Stimulated activated CD4-positive, alpha-beta T cell treated with anti-CD3 and anti-CD28 coated beads, Interleukin-1b, Interleukin-23, amount 100 ng/mL, for 48 hours (primary cell): ENCODE results near the gene FASLG.
A peak's percentile ranks its signal among the peaks of the same experiment; 100 is the strongest.
"Not testable (repeated sequence)": the region's sequence is repeated elsewhere in the genome, so short reads cannot be mapped to it uniquely, and the experiment has no call there.

Source experiments
- DNase-seq: peaks from one replicate; pipeline ENCODE4 v3.0.0-alpha.2; 2020

The FASLG gene, protein sequence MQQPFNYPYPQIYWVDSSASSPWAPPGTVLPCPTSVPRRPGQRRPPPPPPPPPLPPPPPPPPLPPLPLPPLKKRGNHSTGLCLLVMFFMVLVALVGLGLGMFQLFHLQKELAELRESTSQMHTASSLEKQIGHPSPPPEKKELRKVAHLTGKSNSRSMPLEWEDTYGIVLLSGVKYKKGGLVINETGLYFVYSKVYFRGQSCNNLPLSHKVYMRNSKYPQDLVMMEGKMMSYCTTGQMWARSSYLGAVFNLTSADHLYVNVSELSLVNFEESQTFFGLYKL

DNA sequence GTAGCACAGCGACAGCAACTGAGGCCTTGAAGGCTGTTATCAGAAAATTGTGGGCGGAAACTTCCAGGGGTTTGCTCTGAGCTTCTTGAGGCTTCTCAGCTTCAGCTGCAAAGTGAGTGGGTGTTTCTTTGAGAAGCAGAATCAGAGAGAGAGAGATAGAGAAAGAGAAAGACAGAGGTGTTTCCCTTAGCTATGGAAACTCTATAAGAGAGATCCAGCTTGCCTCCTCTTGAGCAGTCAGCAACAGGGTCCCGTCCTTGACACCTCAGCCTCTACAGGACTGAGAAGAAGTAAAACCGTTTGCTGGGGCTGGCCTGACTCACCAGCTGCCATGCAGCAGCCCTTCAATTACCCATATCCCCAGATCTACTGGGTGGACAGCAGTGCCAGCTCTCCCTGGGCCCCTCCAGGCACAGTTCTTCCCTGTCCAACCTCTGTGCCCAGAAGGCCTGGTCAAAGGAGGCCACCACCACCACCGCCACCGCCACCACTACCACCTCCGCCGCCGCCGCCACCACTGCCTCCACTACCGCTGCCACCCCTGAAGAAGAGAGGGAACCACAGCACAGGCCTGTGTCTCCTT, at the start of gene FASLG:
FASLG (plus strand) TSS at position 233 of the 583 bp plus-strand sequence; CDS start at position 332, 99 bp downstream.
- peak; percentile 76 for DNase-seq

DNA sequence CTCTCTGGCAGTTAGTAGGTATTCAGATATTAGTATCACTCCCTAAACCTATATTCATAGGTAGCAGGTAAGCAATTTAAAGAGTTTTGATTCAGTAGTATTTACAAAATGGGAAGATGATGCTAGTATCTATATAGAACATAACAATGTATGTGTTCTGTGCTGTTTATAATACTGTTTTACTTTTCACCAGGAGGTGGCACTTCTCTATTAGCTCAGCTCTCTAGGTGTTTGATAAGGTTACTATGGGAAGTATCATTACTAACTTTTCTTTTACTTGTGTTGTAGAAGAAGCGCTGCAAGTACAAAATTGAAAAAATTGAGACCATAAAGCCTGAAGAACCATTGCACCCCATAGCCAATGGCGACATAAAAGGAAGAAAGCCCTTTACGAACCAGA, 49.4 kb upstream of the FASLG start:
- no peak for DNase-seq

DNA sequence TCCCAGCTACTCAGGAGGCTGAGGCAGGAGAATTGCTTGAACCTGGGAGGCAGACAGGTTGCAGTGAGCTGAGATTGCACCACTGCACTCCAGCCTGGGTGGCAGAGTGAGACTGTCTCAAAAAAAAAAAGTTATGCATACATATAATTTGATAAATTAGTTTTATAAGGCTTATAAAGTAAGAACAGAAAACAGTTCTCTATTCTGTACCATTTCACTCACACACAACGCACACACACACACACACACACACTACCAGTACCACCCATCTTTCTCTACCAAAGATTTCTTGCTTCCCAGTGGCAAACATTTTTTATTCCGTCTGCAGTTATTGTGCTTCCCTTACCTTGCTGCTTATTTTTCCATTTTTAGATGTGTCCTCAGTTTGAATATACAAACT, 46.4 kb upstream of the FASLG start:
- DNase-seq: no peak

DNA sequence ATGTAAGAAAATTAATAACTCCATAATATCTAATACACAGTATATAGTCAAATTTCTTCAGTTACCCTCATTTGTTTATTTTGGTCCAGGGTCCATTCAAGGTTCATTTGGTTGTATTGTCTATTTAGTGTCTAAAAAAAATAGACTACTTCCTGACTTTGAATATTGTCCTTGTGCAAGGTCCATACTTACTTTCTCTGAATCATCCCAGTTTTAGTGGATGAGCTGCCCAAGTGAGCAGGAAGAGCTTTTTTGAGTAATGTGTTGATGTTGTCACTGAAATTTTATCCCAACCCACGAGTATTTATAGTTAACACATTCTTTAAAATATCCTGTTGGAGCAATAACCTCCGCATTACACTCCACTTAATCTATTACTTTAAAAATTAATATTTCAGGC, 45.6 kb upstream of the FASLG start:
- DNase-seq: no peak

DNA sequence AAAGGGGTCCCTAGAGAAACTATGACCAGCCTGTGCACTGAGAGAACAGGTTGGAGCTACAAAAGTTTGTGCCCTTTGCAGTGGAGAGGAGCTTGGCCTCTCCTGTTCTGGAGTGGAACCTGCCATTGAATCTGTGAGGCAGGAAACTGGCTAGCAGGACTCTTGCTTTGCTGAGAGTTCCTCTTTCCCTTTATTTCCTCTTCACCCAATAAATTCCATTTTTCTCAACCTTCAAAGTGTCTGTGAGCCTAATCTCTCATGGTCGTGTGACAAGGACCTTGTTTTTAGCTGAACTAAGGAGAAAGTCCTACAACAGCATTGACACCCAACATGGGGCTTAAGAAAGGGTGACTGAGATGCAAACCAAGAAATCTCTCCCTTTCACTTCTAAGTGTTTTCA, 42.7 kb upstream of the FASLG start:
- no peak for DNase-seq

DNA sequence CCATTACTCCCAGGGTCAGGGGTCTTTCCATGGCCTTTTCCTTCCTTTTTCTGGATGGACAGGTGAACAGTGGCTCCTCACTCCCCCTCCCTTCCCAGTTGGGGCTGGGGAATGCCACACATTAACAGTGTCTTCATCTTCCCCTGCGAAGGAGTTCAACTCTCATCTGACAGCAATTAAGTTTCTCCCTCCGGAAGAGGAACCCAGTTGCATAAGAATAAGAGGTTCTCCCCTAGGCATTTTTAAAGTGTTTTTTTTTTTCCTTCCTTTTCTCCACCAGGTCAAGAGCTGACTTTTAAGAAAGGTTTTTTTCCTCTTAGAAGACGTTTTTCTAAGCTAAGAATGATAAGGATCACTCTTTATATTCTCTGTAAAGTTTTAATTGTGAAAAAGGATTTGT, 42.3 kb upstream of the FASLG start:
- DNase-seq: no peak

DNA sequence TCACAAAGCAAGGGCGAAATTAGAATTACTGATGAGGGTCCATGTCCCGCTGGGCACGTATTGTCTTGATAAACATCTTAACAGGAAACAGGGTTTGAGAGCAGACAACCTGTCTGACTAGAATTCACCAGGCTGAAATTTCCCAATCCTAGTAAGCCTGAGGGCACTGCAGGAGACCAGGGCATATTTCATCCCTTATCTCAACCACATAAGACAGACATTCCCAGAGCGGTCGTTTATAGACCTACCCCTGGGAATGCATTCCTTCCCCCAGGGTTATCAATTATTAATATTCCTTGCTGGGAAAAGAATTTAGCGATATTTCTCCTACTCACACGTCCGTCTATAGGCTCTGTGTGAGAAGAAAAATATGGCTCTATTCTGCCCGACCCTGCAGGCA, 38.3 kb upstream of the FASLG start:
- DNase-seq: not testable (repeated sequence)

DNA sequence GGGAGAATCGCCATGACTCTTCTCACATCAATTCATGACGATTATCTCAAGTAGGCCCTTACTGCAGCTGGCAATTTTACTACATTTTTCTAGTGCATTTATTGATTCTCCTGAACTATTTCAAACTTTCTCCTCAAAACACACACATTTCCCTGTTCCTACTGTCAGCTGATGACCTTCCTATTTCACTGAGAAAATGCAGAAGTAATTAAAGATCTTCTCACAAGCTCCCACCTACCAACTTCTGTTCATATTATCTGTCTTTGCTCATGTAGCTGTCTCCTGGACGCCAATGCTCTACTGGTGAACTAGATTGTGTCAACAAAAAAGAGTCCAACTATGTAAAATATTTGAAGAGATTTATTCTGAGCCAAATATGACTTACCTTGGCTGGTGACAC, 36.4 kb upstream of the FASLG start:
- DNase-seq: no peak

DNA sequence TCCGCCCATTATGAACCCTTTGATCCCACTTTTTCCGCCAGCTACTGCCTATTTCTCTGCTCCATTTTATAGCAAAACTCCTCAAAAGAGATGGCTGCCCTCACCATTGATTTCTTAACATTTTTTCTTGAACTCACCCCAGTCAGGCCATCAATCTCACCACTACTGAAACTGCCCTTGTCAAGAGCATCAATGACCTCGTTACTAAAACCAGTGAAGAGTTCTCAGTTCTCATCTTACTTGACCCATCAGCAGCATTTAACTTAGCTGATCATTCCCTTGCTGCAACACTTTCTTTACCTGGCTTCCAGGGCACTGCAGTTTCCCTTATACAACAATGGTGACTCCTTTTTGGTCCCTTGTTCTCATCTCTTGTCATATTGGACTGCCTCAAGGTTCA, 35.2 kb upstream of the FASLG start:
- no peak for DNase-seq

DNA sequence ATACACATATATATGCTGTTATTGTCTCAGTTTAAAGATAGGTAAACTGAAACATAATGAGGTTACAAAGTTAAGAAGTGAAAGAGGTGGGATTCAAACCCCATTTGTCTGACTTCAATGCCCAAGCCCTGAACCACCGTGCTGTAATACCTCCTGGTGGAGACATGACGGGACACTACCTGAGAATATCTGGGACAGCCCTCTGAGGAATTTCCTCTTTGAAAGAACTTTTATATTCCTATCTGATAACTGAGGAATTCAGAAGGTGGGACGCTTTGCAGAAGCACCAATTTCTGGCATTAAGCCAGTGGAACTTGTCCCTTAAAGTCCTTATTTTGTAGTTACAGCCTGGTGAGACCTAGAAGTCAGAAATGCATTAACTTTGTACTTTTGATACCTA, 32.1 kb upstream of the FASLG start:
- no peak for DNase-seq

DNA sequence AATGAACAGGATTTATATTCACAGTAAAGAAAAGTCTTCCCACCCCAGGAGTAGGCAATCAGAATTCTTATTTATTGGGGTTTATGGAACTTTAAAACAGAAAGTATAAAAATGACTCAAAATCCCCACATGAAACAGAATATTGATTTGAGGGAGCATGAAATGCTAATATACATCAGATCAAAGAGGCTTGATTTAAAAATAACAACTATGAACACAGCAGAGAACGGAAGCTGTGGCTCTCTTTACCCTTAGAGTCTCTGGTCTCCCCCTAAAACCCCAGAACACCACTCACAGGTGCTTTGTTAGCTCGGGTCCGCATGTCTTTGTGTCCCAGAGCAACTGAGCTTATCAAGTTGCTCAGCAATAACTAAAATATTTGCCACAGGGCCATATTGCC, 31.2 kb upstream of the FASLG start:
- no peak for DNase-seq

DNA sequence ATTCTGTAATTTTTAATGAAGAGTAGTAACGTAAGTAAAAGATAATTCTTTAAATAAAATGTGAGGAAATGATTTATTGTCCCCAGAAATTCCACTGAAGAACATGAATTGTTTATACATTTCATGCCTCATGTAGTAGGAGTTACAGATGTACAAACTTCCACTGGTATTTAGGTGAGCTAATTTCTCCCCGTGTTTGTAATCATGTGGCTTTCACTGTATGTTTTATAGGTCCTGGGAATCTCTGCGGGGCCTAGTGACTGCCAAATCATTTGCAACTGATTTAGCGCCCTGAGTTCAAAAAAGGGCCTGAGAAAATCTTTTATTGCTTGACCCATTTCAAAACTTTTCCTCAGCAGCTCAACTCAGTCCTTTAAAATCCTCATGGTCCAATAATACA, 30.5 kb upstream of the FASLG start:
- no peak for DNase-seq

DNA sequence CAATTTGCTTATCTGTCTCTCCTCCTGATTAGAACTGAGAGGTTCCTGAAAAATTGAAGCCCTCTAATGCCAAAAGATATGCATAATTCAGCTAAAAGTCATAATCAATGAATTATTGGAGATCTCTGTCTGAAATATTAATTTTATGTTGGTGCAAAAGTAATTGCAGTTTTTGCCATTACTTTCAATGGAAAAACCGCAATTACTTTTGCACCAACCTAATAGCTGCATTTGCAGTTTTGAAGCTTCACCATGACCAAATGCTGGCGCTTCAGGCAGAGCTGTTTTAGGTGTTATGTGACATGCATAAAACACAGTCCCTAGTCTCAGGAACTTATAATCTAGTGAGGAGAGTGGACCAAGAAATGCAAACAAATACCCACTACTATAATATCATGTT, 29.7 kb upstream of the FASLG start:
- DNase-seq: no peak

DNA sequence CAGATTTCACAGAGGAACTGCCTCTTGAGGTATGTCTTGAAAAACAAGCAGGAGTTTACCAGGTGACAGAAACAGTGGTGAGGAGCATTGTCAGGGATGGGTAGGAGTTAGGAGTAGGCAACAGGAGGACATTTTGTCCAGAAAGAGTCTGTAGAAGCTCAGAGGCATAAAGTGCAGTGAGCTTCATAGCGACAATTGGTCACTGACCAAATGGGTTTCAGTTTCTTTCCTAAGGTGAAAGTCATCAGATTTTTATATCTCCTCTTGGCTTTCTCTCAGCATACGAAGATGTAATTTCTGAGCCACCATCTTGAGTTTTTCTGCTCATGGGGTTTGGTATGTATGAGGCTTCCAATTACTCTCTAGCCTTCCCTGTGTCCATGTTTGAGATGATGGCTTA, 29.3 kb upstream of the FASLG start:
- DNase-seq: no peak

DNA sequence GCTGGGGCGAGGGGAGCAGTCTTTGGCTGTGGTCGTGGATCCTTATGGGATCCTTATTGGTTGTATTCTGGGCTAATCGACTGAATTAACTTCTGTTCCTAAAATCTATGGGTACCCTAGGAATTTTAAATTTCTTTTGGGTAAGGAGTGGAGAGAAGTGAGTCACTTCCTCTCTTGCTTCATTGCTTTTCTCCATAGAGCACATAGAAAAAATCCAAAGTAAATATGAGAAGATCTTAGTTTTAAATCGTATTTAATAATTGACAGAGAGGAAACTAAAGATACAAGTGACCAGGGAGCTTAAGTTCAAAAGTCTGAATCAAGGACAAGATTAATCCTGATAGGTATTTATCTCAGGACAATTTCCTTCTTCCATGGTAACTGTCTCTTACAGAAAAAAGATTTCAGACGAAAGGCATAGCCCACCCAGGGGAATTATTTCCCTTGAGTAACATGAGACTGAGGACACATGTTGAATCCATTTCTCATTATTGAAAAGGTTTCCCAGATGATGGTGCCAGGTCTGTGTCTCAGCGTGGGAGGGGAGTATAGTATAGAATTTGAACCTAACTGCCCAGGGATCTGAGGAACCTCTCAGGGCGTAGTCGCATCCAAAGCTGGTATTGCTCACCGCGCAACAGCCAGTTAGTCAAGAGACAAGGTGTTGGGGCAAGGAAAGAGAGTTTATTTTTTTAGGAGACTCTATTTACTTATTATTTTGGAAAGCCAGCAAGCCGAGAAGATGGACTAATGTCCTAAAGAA, 28.7 kb upstream of the FASLG start:
- no peak for DNase-seq

DNA sequence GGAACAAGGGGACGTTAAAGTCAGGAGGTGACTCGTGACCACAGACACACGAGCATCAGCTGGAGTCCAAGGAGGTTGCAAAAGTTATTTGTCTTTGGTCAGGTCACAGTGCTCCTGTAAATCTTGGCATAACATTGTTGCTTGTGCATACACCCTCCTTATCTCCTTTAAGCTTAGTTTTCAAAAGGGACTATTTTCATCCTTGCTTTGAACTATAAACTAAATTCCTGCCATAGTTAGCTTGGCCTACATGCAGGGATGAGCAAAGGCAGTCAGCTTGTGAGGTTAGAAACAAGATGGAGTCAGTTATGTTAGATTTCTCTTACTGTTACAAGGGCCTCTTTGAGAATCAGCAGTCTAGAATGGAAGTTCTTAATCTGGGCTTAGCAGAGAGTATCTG, 28.0 kb upstream of the FASLG start:
- DNase-seq: no peak

DNA sequence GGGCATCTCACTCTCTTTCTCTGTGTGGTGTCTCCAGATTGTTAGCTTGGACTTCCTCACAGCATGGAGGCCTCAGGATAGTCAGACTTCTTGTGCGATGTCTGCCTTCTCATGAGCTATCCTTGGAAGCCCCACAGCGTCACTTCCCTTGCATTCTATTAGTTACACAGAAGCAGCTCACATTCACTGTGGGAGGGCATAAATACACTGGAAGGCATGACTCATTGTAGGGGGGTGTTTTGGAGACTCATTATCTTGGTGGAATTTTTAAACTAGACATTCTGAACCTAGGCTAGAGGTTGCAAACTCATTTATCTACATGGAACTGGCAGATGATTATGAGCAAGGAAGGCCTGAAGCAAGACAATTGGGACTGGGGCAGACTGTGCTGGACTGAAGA, 21.4 kb upstream of the FASLG start:
- DNase-seq: peak; percentile 56

DNA sequence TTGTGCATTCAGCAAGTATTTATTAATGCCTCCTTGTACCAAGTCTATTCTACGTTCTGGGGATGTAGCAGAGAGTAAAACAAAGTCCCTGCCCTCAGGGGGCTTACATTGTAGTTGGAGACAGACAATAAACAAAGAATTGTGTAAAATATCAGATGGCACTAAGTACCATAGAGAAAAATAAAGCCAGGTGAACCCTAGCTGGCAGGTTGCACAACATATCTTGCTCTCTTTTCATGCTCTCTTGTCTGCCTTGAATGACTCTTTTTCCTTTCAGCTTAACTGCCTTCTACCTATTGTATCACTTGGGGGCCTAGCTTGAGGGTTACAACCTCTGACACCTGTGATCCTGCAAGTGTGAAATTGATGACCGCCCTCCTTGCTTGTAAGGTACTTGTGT, 20.7 kb upstream of the FASLG start:
- DNase-seq: no peak

DNA sequence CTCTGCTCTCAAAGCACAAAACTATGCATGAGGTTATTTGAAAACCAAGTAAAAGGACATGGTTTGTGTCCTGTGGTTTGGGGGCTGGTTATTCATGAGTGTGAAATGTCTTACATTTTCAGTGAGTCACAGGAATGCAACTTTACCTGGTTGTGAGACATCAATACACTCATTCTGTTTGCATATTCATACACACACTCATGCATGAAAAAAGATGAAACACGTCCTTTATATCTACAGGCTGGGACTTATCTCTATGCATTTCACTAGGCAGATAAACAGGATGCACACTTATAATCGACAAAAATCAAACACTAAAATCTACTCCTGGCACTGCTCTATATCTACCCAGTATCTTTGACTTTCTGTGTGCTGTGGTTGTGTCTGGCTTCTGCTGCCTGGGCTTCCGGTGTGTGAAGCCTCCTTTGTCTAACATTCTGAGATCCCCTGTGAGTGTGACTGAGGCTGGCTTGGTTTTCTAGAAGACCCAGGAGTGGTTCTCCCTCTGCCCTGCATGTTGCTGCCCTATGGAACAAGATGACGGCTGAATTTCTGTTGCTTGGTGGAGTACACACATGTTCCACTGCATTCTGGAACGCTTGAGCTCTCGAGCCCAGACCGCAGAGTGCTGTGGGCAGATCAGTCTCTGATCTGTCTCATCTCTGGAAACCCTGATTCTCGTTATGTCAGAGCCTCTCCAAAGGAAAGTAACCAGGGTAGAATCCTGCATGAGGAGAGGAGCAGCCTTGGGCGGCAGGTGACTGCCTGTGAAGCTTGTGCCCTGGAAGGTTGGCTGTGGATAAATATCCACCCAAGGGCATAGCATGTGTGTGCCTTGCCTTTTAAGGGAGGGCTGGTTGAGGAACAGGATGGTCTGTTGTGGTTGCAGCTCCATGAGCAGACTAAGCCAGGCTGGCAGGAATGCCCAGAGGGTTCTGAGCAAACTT, 19.7 kb upstream of the FASLG start:
- peak; percentile 91 for DNase-seq

DNA sequence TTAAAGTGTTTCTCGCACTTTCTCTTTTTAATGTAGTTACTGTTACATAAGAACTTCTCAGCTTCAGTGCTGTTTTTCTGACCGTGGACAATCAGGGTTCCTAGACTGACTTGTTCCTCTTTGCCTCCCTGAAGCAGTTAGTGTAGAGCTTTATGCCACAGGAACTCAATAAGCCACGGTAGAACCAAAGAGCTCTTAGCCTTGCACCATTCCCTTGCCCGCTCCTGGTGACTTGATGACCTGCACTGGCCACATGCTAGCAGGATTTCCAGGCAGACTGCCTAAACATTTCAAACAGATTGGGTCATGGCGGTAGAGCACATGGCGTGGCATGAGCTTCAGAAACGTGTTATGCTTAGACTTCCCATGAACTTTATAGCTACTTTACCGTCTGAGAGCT, 18.8 kb upstream of the FASLG start:
- no peak for DNase-seq

DNA sequence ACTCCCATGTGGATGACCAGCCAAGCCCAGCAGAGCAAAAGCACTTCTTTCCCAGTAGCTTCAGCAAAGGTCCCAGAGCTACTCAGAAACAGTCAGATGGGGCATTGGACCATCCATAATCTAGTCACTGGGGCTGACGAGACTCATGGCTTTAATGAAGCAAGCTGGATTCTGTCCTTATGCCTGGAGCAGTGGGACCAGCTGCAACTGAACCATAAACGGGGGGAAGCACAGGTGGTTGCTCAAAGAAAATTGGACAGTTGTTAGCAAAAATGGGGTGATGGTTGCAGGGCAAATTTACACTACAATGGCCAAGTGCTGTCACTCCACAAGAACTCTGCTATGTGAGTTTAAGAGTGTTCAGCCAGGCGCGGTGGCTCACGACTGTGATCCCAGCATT, 17.4 kb upstream of the FASLG start:
- DNase-seq: no peak

DNA sequence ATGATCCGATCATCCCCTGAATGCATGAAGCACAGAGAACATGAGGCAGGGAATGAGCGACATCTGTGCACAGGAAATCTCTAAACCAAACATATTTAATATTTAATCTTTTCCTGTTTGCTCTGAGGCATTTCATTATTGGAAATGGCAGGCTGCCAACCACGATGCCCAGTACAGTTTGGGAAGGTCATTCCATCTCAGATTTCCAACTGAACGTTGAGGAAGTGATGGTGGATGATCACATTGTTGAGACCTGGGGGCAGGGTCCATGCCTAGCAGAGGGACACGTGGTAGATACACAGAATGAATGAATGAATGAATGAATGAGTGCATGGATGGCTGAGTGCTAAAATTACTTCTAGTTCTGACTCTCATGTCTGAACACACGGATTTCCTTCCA, 15.9 kb upstream of the FASLG start:
- DNase-seq: no peak

DNA sequence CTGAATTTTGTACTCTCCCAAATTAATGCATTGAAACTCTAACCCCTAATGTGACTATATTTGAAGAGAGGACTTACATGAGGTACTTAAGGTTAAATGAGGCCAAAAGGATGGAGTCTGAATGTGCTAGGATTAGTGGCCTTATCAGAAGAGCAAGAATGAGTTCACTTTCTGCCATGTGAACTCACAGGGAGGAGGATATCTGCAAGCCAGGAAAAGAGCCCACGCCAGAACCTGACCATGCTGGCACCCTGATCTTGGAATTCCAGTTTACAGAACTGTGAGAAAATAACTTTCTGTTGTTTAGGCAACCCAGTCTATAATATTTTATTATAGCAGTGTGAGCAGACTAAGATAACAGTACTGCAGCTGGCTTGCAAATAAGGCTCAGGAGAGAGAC, 12.2 kb upstream of the FASLG start:
- DNase-seq: no peak
